HL-60/S4 treated with retinoic acid at 250 ng/mL for 4 days and 3 days (cell line): ENCODE data around the gene SORL1-AS1.

Experiments used
- in situ Hi-C: fragments of 300-500 bp; cut with MboI; formaldehyde crosslinking; loops from 2 replicates; pipeline ENCODE4 v1.7.0; 2022; ENCODE audit warnings: low sequenced_read_pairs

SORL1-AS1 gene

GRCh38 chr11:121406291-121406690 is 46.5 kb downstream of the SORL1-AS1 start:
- in situ Hi-C loops = no loop called here

DNA sequence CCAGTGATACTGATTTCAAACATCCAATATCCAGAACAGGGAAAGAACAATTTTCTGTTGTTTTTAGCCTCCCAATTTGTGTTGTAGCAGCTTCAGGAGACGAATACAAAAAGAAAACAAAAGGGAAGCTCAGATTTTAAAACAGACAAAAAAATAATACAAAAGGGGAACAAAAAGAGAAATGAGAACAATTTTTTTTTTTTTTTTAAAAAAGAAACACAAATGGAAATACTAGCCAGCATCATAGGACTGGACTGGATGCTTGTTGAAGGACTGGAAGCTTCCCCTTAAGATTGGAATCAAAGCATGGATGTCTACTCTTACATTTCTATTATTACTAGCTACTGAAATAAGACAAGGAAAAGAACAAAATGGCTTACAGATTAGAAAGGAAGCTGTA is 47.1 kb downstream of the SORL1-AS1 start:
- in situ Hi-C loops = no loop called here

GRCh38 chr11:121394785-121395184 is 58.0 kb downstream of the SORL1-AS1 start:
- in situ Hi-C loops = no loop called here

GRCh38 chr11:121393855-121394254 is 58.9 kb downstream of the SORL1-AS1 start:
- in situ Hi-C loops = no loop called here

DNA sequence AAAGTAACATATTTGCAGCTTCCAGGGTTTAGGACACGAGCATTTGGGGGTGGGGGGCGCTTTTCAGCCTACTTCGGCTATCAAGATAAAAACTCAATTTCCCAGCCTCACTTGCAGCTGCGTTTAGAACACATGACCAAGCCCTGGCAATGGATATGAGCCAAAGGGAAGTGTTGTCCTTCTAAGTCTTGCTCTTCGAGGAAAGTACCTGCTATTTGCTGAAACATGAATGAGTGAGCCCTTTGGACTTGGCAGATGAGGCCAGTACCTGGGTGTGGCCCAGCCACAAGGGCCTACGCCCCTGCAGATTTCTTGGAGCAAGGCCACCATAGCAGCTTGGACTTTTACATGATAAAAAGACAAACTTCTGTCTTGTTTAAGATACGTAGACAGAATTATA is 60.9 kb downstream of the SORL1-AS1 start:
- in situ Hi-C loops = no loop called here

- in situ Hi-C loops = no loop called here
Observed at GRCh38 chr11:121389651-121390050, 63.1 kb downstream of the SORL1-AS1 start.
